Right lobe of liver (tissue), 4 donors: ENCODE data around the gene RSPH3.

Source experiments
- CTCF ChIP-seq, 4 donors: fragments of 200-600 bp in 3 of 4; fragments of 450-650 bp in 1 of 4; IDR thresholded peaks; one replicate each; pipeline versions ENCODE4 v1.5.1 to v1.8.0; 2016 to 2022; ENCODE audit warnings: antibody characterized with exemption in 4 of 4, mild to moderate bottlenecking in 2 of 4
- POLR2A ChIP-seq: fragments of 450-650 bp; IDR thresholded peaks from one replicate; pipeline ENCODE4 v1.6.1; 2017; ENCODE audit warnings: antibody characterized with exemption, mild to moderate bottlenecking
- donor health status: DM: no; HTN: no; CAD: no.
- donor health status: DM: no; HTN: no; CAD: no.
- donor health status: DM: no; HTN: yes; CAD: no.

- TF ChIP-seq POLR2A (no peak), CTCF (IDR thresholded peaks at IDR 0.05) (no peak)
Measured at GRCh38 chr6:159017757-159018559, 18.0 kb upstream of the RSPH3 start.
